ENCODE results near the gene PAX6.
A peak's percentile ranks its signal among the peaks of the same experiment; 100 is the strongest.

PAX6 gene

DNA sequence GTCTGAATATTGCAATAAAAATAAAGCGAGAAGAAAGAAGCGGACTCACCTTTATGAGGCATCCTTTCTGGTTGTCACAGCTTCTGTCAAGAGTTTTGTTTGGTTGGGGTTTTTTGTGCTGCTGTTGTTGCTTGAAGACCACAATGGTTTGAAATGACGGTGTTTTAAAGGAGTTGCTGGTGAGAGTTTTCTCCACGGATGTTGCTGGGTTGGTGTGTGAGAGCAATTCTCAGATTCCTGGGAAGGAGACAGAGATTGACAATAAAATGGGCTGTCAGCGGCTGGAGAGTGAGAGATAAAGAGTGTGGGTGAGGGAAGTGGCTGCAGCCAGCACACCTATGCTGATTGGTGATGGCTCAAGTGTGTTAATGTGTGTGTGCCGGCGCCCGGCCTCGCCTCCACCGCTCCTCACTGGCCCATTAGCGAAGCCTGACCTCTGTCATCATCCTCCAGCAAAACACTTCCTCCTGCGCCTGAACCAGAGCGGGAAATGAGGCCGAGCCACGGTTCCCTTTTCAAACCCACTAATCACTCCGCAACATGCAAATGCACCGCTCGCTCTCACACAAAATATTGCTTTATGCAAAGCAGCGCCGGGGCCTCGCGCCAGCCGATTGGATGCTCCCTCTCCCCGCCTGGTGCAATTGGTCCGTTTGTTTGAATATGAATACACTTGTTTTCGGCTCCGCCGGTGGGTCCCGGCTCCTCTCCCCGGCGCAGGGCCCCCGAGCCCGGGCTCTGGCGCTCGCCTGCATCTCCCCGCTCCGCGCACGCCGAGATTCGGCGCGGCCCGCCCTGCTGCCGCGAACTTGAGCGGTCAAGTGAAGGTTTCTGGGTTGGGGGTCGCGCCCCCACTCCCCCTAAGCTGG lies at the start of gene PAX6:
Gene PAX6, minus strand, starts transcription at position 544 of the 869 bp plus-strand sequence. CDS start 4,911 bp downstream, outside the sequence.
- DNase-seq: peak; percentile 29

DNA sequence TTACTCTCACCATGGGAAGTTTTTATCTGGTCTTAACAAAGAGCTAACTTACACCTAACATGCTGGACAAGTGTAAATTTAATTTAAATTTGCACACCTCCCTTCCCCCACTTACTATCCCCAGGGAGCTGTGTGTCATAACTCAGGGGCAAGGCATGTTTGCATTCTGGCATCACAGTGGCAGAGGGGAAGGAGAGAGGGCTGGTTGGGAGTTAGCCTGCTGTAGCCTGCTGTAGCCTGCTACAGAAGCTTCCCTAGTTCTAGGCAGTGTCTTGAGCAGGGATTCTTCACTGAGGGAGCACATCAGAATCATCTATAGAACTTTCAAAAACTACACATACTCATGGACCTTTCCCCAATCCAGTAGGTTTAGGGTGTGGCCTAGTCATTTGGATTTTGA lies 49.3 kb upstream of the PAX6 start:
- no peak for DNase-seq

DNA sequence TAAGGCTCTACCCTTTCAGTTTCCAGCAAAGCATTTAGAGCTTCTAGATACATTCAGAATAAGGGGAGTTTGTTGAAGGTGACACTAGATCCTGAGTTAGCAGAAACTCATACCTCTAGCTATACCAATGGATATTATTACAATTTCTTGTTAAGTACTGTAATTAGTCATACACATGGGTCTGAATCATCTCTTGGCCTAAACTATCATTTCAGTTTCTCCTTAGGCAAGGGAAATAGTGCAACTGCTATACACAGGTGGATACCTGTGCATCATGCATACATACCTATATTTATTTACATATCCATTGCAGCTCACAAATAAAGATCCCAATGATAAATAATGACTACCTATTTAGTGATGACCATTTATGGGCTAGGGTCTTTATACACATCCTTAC lies 45.1 kb upstream of the PAX6 start:
- DNase-seq: no peak

DNA sequence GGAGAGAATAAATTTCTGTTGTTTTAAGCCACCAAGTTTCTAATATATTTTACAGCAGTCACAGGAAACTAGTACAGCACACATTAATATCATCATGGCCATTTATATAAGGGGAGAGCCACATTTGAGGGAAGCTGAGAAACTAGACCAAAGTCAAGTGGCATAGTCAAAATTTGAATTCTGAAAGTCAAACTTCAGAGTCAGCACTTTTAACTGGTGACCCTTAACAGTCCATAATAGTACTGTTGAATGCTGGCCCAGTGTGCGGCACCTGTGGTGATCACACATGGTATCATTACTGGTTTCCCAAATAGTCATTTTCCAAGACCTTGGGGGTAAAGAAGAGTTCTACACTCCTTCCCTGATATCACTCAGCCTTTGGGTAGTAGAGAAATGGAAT lies 44.3 kb upstream of the PAX6 start:
- no peak for DNase-seq

DNA sequence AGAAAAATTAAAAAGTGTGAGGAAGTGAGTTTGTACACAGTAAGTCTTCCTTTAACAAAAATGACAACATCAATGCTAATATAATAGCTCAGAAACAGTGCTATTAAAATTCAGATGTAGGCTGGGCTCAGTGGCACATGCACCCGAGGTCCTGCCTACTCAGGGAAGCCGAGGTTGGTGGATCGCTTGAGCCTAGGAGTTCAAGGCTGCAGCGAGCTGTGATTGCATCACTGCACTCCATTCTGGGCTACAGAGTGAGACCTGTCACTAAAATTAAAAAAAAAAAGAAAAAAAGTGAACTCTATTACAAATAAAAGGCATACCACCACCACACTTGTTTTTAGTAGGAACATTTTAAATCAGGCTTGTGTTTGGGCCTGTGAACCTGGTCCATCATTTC lies 39.2 kb upstream of the PAX6 start:
- no peak for DNase-seq

DNA sequence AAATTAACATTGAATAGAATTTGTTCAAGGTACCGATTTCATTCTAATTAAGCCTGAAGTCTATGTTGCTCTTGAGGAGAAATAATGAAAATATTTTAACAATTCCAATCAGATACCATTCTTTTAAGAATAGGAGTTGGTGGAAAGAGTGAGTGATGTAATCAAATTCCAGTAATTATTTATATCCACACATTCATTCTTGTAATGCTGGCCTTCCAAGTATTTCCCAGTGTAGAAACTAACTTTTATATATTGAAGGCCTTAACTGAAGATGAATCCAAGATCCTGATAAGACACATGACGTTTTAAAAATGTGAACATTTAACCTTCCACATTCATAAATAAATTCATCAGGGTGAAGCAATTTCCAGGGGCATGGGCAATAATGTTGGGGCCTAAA lies 36.6 kb upstream of the PAX6 start:
- no peak for DNase-seq

DNA sequence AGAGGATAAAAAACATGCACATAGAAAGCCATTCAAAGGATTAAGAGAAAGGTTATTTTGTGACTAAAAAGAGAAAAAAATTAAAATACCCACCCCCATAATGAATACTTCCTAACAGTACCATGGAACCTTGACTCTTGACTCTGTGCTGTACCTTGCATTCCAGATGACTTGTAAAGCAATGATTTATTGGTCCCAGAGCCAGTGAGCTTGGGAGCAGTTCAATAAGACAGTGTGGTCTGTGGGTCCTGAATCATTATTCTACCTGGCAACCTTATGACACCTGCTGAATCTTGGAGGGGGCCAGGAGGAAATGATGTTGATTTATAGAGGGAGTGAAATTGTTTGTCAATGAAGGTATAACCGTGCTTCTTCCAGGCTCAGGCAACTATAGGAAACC lies 34.2 kb upstream of the PAX6 start:
- DNase-seq: no peak

DNA sequence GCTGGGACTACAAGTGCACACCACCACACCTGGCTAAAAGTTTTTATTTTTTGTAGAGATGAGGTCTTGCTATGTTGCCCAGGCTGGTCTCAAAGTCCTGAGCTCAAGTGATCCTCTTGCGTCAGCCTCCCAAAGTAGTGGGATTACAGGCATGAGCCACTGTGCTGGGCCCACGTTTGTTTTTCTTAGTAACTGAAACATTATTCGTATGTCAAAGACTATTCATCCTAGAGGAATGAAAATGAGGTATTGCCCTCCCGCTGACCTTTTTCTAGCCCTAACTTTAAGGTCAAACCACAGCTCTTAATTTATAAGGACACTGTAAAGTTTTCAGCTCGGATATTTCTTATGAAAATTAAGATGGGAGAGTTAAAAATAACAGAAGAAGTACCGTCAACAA lies 33.2 kb upstream of the PAX6 start:
- DNase-seq: no peak

DNA sequence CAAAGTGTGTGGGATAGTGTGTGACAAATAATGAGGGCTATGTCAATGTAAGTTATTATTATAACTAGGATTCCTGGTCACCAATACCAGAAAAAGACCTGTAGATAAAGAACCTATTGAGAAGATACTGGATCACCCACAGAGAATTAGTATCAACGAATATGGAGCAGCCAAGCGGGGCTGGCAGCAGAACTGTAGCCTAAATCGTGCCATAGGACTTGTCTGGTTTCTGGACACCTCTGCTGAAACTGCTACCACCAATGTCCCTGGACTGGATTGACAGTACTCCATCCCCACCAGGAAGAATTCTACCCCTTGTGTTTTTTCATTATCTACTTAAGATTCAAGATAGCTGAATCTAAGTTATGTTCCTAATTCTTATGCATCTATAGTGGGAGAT lies 30.3 kb upstream of the PAX6 start:
- no peak for DNase-seq

DNA sequence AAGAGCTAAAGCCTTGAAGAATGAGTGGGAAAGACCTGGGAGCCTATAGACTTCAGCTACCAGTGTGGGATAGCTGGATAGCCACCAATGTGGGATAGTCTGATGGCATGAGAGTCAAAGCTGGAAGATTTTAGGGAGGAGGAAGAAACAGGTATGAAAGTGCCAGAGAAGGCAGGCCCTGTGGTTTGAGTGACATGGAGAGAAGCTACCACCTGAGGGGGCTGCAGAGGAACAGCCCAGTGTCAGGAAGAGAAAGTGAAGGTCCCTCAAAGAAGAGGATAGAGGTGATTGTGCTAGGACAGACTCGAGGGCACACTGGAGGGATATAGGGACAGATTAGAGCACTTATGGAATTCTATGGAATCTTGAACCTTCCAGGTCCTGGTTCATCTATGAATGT lies 23.1 kb upstream of the PAX6 start:
- DNase-seq: no peak

DNA sequence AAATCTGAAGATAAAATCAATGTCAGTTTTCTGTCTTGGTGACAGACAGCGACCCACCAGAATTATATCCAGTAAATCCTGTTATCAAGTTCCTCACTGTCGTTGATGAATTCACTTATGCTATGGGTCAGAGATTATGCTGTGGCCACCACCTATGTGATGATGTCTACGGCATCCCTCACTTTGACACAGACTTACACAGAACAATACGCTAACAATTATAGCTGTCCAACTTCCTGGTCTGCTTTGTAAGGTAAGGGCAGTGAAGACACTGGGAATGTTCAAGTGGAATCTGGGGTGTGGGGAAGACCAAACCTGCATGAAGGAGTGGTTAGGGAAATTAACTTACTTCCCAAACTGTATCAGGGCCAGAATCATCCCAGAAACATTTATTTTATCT lies 19.3 kb upstream of the PAX6 start:
- no peak for DNase-seq

DNA sequence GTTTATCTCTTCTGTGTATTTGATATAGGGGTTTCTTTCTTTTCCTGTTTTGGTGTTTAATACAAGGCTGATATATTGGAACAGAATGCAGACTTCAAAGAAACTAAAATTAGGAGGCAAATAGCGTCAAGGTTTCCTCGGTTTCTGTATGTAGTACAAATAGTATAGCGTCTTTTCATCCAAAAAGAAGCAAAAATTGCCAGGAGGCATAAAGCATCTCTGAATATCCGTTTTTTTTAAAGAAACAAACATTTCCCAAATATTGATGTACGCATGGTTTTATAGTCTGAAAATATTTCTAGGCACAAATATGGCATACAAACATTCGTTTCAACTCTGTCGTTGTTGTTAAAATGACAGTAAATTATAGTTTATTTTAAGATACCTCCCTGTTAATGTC lies 17.1 kb upstream of the PAX6 start:
- DNase-seq: no peak

DNA sequence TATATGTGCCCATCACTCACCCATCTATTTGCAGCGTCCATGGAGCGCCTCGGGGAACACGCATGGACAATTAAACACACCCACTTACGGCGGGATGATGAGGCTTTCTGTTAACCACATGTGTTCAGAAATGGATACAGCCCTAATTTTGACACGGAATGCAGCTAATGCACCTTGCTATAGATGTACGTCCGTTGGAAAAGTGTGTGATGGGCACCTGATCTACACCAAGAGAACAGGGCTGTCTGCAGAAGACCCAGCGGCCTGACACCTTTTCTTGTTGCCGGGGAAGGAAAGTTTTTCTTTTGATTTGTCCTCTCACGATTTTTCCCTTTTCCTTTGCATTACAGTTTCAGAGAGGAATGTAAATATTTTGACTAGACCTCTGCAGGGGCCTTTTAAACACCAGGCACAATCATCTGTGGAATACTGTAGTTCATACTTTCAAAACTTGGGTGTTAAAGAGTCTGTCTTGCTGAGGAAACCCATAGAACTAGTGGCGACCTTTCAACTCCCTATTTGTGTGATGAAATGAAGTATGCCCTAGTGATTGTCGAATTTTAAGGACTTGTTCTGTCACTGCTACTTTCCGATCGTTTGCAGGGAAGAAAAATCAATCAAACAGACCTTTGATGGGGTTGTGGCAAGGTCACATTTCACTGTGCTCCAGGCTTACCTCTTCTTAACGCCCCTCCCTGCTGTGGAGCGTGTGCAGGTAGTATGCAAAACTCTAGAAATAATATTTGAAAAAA lies 16.5 kb upstream of the PAX6 start:
- DNase-seq: no peak

DNA sequence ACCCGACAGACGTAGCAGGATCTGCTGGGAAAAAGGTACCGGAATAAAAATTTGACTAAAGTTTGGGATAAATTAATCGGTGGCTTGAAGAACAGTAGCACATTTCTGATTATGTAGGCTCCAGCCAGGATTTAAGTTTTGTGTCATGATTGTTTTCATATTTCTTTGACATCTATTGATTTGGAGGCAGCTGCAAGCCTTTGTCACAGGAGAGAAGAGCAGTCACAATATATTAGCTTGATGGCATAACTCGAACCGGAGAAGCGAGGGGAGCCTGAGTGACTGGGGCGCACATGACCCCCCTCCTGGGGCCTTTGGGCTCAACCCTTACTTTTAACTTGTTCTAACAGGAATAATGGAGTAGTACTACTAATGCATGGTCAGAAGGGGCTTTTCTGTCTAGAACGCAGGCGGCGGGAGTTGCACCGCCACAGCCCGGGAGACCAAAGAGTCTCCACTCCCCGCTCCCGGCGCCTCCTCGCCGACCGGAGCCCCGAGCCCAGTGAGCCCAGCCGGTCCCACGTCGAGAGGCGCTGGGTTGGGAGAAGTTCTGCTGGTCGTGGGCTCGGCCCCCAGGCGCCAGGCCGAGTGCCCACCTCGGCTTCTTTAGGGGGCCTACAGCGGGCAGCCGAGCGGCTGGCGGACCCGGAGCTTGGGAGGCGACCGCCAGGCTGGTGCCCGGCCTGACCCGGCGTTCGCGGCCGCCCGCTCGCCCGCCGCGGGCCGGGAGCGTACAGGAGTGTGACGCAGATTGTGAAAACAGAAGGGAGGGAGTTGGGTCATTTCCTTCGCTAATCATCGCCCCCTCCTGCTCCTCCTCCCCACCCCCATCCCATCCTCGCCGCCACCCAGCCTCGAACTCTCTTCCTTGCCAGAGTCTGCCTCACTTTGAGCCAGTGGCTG lies 15.7 kb upstream of the PAX6 start:
- no peak for DNase-seq

DNA sequence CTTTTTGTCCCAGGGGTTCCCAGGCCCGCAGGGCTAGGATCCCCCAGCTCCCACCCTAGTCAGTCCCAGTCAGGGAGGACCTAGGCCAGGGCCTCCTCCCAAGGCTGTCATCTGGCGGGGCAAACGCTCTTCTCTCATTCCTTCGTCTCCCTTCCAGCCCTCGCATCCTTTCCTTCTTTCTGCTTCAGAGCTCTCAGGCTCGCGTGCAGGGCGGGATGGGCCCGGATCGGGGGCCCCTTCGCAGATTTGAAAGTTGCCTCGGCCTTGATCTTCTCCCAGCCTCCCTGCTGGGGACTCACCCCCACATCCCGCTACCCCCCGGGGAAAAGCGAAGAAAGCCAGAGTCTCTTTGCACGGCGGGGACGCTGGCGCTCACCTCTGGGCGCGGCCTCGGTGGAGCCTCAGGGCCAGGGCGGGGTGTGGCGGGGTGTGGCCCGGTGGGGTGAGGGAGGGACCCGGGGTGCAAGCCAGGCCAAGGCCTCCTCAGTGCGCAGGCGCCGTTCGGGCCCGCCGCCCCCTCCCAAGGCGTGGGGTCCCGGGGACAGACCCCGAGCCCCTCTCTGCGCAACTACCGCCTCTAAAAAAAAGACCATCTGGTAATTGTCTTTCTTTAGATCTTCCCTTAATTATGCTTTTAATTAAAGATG lies 14.8 kb upstream of the PAX6 start:
- DNase-seq: no peak

DNA sequence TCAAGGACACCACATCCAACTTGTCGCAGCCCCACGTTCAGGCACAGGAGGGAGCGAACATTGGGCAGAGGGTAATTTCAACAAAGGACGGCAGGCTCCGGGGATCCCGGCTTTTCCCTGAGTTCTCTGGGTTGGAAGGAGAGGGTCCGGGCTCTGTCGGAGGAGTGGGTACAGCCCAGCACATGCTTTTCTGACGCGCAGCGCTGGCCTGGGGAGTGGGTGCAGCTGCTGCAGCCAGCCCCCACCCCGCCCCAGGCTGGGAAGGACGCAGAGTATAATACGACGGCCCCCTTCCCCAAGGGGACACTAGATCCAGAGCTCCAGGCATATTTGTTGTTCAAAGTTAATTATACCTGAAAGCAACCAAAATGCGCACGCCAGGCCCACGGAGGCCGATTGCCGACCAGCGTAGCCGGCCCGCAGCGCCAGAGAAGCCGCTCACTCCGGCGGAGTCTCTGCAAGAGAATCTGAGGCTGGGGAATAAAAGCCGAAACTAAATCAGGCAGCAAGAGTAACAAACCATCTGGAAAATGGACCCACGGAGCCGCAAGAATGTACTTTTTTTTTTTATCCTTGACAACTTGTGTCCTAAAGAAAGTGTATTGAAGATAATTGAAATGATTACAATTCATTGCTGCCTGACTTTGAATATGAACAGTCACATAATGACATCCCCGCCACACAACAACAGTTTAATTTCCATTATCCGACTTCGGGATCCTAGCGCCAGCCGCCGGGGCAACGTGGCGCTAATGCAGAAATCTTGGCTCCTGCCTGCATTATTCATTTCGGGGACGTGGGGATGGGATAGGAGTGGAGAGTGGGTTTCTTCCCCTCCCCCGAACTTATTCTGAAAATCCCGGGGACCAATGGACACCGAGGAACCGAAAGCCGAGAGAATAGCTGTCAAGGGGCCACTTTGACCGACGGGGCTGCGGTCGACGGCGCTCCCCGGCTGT lies 14.0 kb upstream of the PAX6 start:
- DNase-seq: no peak

DNA sequence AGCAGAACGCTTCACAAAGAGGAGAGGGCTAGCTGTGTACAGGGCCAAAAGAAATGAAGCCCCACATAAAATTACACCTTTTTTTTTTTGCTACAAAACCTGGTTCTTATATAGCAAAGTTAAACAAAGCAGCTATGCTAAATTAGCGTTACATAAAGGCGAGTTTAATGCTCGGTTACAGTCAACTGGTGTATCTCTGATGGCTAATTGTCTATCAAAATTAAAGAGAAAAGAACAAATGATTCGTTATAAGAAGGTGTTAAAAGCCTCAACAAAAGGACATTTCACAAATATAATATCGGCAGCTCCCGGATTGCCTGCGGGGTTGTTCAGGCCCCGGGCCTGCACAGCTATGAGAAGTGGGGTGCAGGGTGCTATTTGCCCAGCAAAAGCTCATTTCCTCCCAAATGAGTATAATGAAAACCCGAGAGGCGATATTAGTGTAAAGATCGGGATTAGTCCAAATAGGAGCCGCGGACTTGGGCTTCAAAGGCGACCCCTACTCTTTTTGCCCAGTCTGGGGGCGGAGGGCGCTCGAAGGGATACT lies 13.3 kb upstream of the PAX6 start:
- DNase-seq: no peak

DNA sequence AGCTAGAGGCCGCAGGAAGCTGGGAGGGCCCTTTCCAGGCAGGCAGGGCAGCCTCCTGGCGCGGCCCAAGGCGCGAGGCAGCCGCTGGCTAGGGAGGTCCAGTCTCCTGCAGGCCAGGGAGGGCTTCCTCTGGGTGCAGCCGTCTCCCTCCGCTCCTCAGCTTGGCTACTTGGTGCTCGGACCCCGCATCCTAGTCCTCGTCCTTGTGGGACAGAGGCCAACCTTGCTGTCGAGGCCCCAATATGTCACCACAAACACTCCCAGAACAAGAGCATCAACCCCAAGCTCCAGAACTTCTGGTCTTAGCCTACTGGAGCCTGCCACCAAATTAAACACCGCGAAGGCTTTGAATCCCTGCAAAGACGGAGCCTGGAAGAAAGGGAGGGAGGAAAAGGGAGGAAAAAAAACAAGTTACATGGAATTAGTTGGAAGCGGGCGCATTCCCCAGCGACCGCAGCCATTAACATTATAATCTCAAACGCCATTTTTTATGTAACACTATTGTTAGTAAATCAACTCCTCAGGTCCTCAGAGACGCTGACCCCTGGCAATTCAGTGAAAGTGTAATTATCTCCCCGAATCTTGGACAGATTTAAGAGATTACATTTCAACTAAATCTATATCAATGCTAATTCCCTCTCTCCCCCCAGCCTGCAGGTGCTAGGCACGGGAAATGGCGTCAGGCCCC lies 12.7 kb upstream of the PAX6 start:
- DNase-seq: no peak

DNA sequence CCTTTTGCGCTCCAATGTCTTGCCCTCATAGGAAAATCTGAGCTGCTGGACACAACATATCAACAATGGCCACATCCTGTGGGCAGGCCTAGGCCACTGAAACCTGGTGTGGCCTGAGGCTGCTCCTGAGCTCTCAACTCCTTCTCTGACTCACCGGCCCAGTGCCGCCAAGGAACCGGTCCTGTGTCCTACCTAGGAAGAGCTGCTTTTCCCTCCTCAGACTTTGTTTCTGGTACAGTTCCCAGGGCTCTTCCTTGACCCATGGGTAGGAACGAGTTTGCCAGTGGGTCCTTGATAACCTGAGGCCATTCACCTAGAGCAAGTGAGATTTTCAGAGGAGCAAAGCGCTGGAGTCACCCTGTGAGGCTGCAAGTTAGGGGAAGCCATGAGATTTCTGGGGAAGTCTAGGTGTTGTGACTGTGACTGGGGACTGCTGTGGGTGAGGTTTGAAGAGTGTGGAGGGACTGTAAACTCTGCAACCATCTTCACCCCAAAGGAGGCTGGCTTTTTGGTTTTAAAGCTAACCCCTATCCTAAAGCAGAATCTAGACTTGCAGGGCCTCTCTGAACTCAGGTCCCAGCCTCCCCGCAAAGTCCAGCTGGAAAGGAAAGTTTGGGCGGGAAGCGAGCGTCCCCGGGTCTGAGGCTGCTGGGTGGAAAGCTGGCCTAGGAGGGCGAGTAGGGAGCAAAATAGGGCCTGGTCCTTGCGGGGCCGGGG lies 12.0 kb upstream of the PAX6 start:
- no peak for DNase-seq

Data from DMS153 (cell line).